Activated T-cell treated with anti-CD3 and anti-CD28 coated beads for 24 hours (primary cell): Measurements from ENCODE around the gene EML2.
"Not testable (repeated sequence)": the region's sequence is repeated elsewhere in the genome, so short reads cannot be mapped to it uniquely, and the experiment has no call there.

Experiments
- DNase-seq: peaks from one replicate; pipeline ENCODE4 v3.0.0-alpha.2; 2020; ENCODE audit warnings: low read depth

The EML2 gene

DNA sequence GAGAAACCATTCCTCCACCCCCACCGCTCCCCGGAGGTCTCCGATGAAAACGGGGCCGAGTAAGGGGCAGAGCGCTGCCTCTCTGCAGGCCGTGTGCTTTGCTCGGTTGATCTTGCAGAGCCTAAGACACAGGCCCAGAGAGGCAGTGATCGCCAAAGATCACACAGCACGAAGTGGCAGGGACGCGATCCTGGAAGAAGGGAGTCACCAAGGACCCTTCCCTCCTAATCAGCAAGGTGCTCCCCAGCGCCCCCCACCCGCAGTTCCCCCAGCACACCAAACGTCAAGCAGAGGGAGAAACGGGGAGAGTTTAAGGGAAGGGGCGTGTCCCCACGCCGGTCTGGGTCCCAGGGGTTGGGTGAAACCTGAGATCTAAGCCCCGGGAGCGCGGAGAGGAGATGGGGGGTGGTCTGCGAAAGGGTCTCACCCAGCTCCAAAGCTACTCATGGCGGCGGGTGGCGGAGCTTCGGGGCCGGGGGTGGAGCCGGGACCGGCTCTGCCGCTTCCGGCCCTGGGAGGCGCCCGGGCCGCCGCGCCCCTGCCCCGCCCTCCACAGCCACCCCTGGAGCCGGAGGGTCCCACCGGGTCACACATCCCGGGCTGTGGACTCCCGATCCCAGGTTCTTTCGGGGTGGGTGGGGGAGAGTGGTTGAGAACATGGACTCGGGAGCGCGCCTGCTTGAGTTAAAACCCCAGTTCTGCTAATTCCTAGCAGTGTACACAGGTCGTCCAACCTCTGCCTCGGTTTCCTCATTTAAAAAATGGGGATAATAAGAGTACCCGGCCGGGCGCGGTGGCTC, at the start of gene EML2:
TSS of gene EML2 (minus strand) at position 468 of the 800 bp plus-strand sequence. CDS start at position 447, 21 bp downstream.
- peak; percentile 43 for DNase-seq

DNA sequence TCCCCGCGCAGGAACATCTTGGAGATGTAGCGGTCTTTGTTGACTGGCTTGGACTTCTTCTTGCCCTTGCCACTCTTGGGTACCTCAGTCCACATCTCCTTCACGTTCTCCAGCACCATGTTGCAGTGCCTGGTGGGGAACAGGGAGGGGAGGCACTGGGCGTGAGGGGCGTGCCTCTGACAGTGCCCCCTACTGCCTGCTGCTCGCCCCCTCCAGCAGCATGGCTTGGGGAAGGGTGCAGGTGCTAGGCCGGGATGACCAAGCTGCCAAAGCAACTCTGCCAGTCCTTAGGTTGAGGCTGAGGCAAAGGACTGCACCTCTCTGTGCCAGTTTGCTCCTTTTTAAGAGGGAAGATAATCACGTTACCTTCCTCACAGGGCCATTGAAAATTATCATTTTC, 48.4 kb upstream of the EML2 start:
- DNase-seq: no peak

- not testable (repeated sequence) for DNase-seq
These were observed 45.8 kb upstream of the EML2 start for GRCh38 chr19:45685045-45685444.

DNA sequence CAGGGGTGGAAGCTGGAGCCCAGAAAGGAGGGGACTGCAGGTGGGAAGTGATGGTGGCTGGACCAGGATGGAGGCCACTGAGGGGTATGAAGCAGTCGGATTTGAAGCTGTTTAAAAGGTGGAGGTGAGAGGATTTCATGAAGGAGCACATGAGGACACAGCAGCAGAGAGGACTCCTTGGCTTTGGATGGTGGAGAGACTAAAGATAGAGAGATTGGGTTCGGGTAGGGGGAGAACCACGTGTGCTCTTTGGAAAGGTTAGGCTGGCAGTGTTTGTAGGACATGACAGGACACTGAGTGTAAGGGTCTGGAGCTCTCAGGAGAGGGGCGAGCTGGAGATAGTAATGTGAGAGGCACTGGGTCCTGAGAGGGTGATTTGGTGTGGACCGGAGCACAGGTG, 43.7 kb upstream of the EML2 start:
- DNase-seq: no peak

DNA sequence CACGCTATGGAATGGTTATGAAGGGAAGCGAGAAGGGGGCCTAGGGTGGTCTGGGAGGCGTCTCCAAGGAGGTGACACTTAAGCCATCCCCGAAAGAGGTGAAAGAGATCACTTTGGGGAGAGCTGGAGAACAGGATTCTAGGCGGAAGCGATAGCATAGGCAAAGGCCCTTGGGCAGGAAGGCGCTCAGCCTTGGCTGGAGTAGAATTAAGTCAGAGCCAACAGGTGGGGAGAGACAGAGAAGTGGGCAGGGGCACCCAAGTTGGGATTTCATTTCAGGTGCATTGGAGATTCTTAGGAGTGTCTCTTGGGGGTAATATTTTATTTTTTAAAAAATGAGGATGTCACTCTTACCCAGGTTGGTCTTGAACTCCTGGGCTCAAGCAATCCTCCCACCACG, 42.9 kb upstream of the EML2 start:
- DNase-seq: no peak

DNA sequence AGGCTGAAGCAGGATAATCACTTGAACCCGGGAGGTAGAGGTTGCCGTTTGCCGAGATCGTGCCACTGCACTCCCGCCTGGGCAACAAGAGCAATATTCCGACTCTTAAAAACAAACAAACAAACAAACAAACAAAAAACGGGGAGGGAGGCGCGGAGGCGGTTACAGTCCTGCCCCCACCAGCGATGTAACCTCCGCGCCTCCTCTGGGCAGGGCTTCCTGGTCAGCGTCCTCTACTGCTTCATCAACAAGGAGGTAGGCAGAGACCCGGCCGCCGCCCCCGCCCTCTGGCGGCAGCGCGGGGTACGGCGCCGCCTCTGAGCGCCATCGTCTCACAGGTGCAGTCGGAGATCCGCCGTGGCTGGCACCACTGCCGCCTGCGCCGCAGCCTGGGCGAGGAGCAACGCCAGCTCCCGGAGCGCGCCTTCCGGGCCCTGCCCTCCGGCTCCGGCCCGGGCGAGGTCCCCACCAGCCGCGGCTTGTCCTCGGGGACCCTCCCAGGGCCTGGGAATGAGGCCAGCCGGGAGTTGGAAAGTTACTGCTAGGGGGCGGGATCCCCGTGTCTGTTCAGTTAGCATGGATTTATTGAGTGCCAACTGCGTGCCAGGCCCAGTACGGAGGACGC, 42.3 kb upstream of the EML2 start:
- DNase-seq: peak; percentile 78

GRCh38 chr19:45677351-45678230, 38.4 kb upstream of the EML2 start:
- peak; percentile 80 for DNase-seq

- DNase-seq: no peak
These were observed 37.7 kb upstream of the EML2 start for GRCh38 chr19:45676851-45677263.

GRCh38 chr19:45674946-45675345, 35.7 kb upstream of the EML2 start:
- no peak for DNase-seq

DNA sequence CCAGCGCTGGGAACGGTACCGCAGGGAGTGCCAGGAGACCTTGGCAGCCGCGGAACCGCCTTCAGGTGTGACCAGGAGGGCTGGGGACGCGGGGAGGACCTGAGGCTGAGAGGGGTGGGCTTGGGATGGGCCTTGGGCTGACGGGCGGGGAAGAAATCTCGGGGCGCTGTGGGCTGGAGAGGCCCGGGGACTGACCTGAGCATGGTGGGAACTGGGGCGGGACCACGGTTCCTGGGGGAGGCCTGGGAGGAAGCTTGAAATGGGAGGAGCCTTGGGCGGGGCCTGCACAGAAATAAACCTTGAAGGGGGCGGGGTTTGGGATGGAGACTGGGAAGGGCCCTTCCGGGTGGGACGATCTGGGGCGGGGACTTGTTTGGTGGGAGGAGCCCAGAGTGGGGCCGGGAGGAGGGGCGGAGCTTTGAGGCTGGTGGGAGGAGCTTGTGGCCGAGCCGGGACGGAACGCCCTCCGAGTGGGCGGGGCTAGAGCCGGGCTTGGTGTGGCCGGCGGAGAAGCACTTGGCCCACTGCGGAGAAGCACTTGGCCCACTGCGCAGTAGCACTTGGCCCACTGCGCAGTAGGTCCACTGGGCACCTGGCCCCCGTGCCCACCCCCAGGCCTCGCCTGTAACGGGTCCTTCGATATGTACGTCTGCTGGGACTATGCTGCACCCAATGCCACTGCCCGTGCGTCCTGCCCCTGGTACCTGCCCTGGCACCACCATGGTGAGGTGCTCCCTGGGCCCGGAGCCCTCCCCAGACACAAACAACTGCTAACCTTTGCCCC, 31.7 kb upstream of the EML2 start:
- DNase-seq: no peak

DNA sequence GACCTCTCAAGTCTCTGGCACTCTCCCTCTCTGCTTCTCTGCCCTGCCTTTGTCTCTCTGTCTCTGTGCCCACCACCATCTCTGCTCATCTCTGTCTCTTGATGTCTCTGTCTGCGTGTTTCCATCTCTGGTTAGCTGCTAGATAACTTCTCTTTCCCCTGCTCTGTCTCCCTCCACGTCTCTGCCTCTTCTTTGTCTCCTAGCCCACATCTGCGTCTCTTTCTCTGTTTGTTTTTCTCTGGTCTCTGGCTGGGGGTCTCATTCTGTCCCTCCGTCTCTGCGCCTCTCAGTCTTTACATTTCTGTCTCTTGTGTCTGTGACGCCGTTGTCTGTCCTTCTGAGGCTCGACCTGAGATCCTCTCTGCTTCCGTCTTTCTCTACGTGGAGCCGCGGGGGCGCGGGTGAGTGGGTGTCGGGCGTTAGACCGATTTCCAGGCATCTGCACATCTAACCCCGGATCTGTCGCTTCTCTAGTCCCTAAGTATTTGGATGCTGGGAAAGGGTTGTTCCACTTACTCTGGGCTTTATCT, 29.2 kb upstream of the EML2 start:
- DNase-seq: no peak

GRCh38 chr19:45667620-45668341, 28.6 kb upstream of the EML2 start, which contains the start of gene GIPR:
TSS of gene GIPR (plus strand) at chr19:45668221. CDS start at chr19:45669521, 1,300 bp downstream.
- DNase-seq: peak; percentile 62

DNA sequence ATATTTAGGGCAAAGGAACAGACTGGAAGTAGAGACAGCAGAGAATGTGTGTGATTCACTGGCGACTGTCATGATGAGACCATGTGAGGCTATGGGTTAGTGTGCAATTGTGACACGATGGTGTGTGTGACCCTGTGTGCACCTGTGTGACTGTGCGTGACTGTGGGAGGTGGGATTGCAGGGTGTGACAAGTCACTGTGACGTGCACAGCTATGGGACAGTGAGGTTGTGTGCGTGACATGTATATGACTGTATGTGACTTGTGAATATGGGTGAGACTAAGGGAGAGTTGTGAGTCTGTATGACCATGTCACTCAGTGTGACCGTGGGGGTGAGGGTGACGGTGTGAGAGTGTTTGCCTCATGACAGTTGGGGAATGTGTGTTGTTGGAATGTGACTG, 25.4 kb upstream of the EML2 start:
- DNase-seq: no peak

GRCh38 chr19:45663800-45664199, 24.6 kb upstream of the EML2 start:
- no peak for DNase-seq

DNA sequence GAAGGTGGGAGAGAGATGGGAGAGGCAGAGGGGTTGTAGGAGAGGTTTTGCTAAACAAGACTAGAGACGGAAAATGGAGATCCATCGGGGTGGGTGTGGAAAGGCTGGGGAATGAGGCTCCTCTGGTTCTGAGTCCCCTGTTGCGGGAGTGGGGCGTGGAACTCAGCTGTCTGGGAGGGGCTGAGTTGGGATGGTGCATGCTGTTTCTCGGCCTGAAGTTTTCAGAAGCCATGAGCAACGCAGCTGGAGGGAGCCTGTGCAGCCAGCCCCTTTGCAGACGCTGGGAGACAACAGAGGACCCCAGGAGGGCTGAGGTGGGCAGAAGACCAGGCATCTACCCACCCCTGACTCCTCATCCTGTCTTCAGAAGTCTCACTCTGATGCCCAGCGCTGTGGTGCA, 21.4 kb upstream of the EML2 start:
- DNase-seq: no peak

DNA sequence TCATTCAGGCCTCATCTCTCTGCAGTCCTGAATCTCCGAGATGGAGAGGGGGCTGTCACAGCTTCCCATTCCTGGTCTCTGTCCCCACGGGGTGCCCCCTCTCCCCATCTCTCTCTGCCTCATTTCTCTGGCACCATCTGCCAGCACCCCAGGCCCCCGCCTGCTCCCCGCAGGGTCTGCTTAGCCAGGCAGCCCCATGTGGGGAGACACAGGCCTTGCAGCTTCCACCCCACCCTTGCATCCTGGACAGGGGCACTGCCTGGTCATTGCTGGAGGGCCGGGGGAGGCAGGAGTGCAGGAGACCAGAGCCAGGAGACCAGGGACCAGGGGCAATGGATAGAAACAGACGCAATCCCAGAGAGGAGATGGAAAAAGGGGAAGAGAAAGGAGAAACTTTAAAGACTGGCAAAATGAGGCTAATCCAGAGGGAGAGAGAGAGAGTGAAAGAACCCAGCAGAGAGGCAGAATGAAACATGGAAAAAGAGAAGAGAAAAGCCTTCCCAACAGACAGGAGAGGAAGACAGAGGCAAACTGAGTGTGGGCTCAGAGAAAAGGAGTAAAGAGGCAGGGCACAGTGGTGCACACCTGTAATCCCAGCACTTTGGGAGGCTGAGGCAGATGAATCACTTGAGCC, 20.0 kb upstream of the EML2 start:
- DNase-seq: no peak

- no peak for DNase-seq
These were observed 18.4 kb upstream of the EML2 start for GRCh38 chr19:45657520-45658167.

GRCh38 chr19:45655073-45655472, 15.9 kb upstream of the EML2 start:
- DNase-seq: no peak

DNA sequence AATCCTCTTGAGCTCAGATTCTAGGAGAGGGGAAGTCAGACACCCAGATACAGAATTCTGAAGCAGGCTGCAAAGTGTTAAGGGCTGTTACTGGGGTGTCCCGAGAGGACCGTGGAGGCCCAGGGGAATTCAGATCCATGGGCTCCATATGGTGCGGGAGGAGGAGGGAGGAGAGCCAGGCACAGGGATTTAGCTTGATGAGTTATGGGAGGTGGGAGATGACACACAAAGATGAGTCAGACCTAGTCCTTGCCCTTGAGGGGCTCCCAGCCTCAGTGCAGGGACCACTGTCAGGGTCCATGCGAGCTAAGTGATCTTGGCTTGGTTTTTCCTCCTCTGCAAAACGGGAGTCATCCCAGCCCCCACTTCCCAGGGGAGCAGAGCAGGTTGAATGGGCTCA, 14.4 kb upstream of the EML2 start:
- DNase-seq: no peak

DNA sequence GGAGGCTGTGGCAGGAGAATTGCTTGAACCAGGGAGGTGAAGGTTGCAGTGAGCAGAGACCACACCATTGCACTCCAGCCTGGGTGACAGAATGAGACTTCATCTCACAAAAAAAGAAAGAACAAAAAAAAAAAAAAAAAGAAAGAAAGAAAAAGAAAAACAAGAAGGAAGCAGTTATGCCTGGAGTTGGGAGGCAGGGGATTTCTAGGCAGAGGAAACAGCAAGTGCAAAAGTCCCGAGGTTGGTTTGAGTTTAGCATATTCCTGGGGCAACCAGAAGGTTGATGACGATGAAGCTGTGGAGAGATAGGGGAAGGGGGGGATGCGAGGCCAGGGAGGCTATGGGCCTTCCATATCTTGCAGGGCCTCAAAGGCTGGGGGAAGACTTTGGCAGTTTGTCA, 11.5 kb upstream of the EML2 start:
- no peak for DNase-seq
